Endothelial cell of umbilical vein (primary cell): ENCODE data around the gene EMC6. TPM values are rescaled to one million over a fixed set of nuclear protein-coding genes. Genes with fewer than 3 reads are reported as not detected.

ENCODE experiments used
- BruUV-seq: library from RNA; stranded (reverse); fragments of 400-500 nt; replicated peaks from 2 replicates; lab custom pipeline; 2021; lab: Mats Ljungman, UMichigan
- CTCF ChIA-PET: fragments of 300-600, 350-600 bp; sonication (Branson Sonifier 250); formaldehyde crosslinking; loops from one replicate; lab custom pipeline; 2021; ENCODE audit warnings: antibody characterized with exemption, inconsistent platforms; lab: Charles Lee
- POLR2A ChIA-PET: fragments of 300-600, 350-600 bp; sonication (Branson Sonifier 250); formaldehyde crosslinking; loops from one replicate; lab custom pipeline; 2021; ENCODE audit warnings: antibody characterized with exemption, inconsistent platforms; lab: Charles Lee
- DNase-seq: peaks from one replicate; pipeline ENCODE4 v3.0.0-alpha.2; 2011; ENCODE audit warnings: low read depth, low spot score
- FAIRE-seq: peaks from 2 replicates; lab custom pipeline; 2011; peaks lifted over from hg19 to GRCh38; lab: Jason Lieb, UNC
- H2AFZ ChIP-seq: 2 replicates; pipeline ENCODE4 v1.6.0; 2012; ENCODE audit warnings: low read depth, low read length, control low read depth, inconsistent platforms
- H3K27ac ChIP-seq: 2 replicates; pipeline ENCODE4 v1.5.1; 2011; ENCODE audit warnings: low read depth, mild to moderate bottlenecking, control low read depth, low read length, moderate library complexity; ENCODE audit not compliant: insufficient read depth
- H3K27me3 ChIP-seq, 2 experiments: 2 replicates each; pipeline versions ENCODE4 v1.6.0 to v1.6.1; 2011; ENCODE audit warnings: low read length in 2 of 2, mixed read lengths in 1 of 2; ENCODE audit not compliant: control insufficient read depth in 2 of 2, insufficient read depth in 2 of 2
- H3K36me3 ChIP-seq, 2 experiments: 2 replicates in 1 of 2; 3 replicates in 1 of 2; pipeline ENCODE4 v1.5.1; 2011; ENCODE audit warnings: low read length in 2 of 2, mild to moderate bottlenecking in 1 of 2, moderate library complexity in 1 of 2; ENCODE audit not compliant: control insufficient read depth in 2 of 2, insufficient read depth in 2 of 2; ENCODE audit errors: extremely low read depth in 1 of 2
- H3K4me1 ChIP-seq: 3 replicates; pipeline ENCODE4 v1.5.1; 2011; ENCODE audit warnings: mild to moderate bottlenecking, low read length; ENCODE audit not compliant: control insufficient read depth, insufficient read depth; ENCODE audit errors: extremely low read depth
- H3K4me2 ChIP-seq: 2 replicates; pipeline ENCODE4 v1.6.1; 2011; ENCODE audit warnings: low read length, control low read depth, mixed read lengths; ENCODE audit not compliant: insufficient read depth
- H3K4me3 ChIP-seq, 3 experiments: fragments of 200-600 bp in 1 of 3; sonication (generic), shearing (Covaris generic) in 1 of 3; replicated peaks in 1 of 3; 2 replicates each; pipeline ENCODE4 v1.5.1; 2011 to 2016; ENCODE audit warnings: control low read depth in 3 of 3, low read length in 3 of 3, mild to moderate bottlenecking in 2 of 3, inconsistent platforms in 1 of 3, low read depth in 1 of 3, moderate library complexity in 1 of 3; ENCODE audit not compliant: insufficient read depth in 1 of 3
- H3K79me2 ChIP-seq: 2 replicates; pipeline ENCODE4 v1.6.0; 2012; ENCODE audit warnings: low read length, inconsistent platforms; ENCODE audit not compliant: control insufficient read depth, insufficient read depth
- H3K9ac ChIP-seq: replicated peaks from 2 replicates; pipeline ENCODE3; 2011; ENCODE audit warnings: low read length, control low read depth; ENCODE audit not compliant: insufficient read depth; ENCODE audit errors: extremely low read depth
- H3K9me1 ChIP-seq: replicated peaks from 3 replicates; pipeline ENCODE4 v1.6.0; 2011; ENCODE audit warnings: mild to moderate bottlenecking, low read length; ENCODE audit not compliant: control insufficient read depth, insufficient read depth; ENCODE audit errors: extremely low read depth
- H3K9me3 ChIP-seq: replicated peaks from 2 replicates; pipeline ENCODE4 v1.5.1; 2012; ENCODE audit warnings: low read length, inconsistent platforms; ENCODE audit not compliant: control insufficient read depth, insufficient read depth
- H4K20me1 ChIP-seq: replicated peaks from 2 replicates; pipeline ENCODE3; 2011; ENCODE audit warnings: mild to moderate bottlenecking, low read length; ENCODE audit not compliant: control insufficient read depth, insufficient read depth; ENCODE audit errors: extremely low read depth
- EZH2 ChIP-seq: IDR thresholded peaks from 2 replicates; pipeline ENCODE4 v1.6.1; 2012; ENCODE audit warnings: borderline replicate concordance, low read depth, mild to moderate bottlenecking, moderate library complexity, low read length, inconsistent platforms; ENCODE audit not compliant: severe bottlenecking
- FOS ChIP-seq: IDR thresholded peaks from 2 replicates; pipeline ENCODE4 v1.6.1; 2011; ENCODE audit warnings: mild to moderate bottlenecking, low read length, moderate library complexity, borderline replicate concordance; ENCODE audit not compliant: insufficient read depth
- GATA2 ChIP-seq: IDR thresholded peaks from 2 replicates; pipeline ENCODE4 v1.7.0; 2011; ENCODE audit warnings: low read depth, mild to moderate bottlenecking, moderate library complexity, mixed read lengths, low read length; ENCODE audit not compliant: insufficient read length, insufficient read depth
- JUN ChIP-seq: IDR thresholded peaks from 2 replicates; pipeline ENCODE4 v1.6.1; 2011; ENCODE audit warnings: borderline replicate concordance, low read depth; ENCODE audit not compliant: insufficient read length, insufficient read depth
- MYC ChIP-seq: IDR thresholded peaks from one replicate; pipeline ENCODE4 v1.6.1; 2011; ENCODE audit warnings: mild to moderate bottlenecking, low read depth, low read length
- POLR2A ChIP-seq: IDR thresholded peaks from 2 replicates; pipeline ENCODE4 v1.6.1; 2012; ENCODE audit warnings: low read depth, mild to moderate bottlenecking, control low read depth, low read length
- POLR2AphosphoS5 ChIP-seq: IDR thresholded peaks from 2 replicates; pipeline ENCODE4 v1.6.1; 2012; ENCODE audit warnings: low read depth, mild to moderate bottlenecking, control low read depth, low read length, moderate library complexity; ENCODE audit not compliant: insufficient read depth
- dilution Hi-C: fragments of 300-500 bp; cut with MboI; formaldehyde crosslinking; loops from one replicate; pipeline ENCODE4 v1.15.0; 2019; ENCODE audit warnings: low sequenced_read_pairs; ENCODE audit not compliant: extremely low pct_ligation_motif_present
- intact Hi-C: fragments of 100-400 bp; cut with micrococcal nuclease; formaldehyde crosslinking; loops from one replicate; pipeline ENCODE4 v1.10.0; 2022
- polyA plus RNA-seq, 4 experiments: library from polyadenylated mRNA; depleted of rRNA in 3 of 4; stranded (reverse) in 3 of 4; unstranded in 1 of 4; fragments of >200 nt; gene quantifications; 2 replicates each; pipeline versions ENCODE4 v1.2.1 to v1.2.3, GENCODE V29; 2011 to 2012; ENCODE audit warnings: missing spikeins in 1 of 4
- total RNA-seq: library from RNA; stranded (reverse); gene quantifications from 2 replicates; pipeline ENCODE4 v1.2.3, GENCODE V29; 2021
- TF ChIP-seq, protein P1 (sequence below): IDR thresholded peaks from 2 replicates; pipeline ENCODE4 v1.6.1; 2011; ENCODE audit not compliant: insufficient read depth, insufficient read length
- TF ChIP-seq, protein P2 (sequence below), 2 donors: IDR thresholded peaks; 1 replicate in 1 of 2; 2 replicates in 1 of 2; pipeline ENCODE4 v1.5.1; 2011; ENCODE audit warnings: low read length in 2 of 2, mild to moderate bottlenecking in 2 of 2, moderate library complexity in 2 of 2, control low read depth in 1 of 2, inconsistent platforms in 1 of 2, low read depth in 1 of 2; ENCODE audit not compliant: insufficient read depth in 1 of 2; ENCODE audit errors: extremely low read depth in 1 of 2

Gene EMC6
- total and polyA plus RNA-seq, 2 donors (not counting 3 experiments of a cell fraction or from before 2014, with no cell fraction given), result 54.0 to 105 TPM

DNA sequence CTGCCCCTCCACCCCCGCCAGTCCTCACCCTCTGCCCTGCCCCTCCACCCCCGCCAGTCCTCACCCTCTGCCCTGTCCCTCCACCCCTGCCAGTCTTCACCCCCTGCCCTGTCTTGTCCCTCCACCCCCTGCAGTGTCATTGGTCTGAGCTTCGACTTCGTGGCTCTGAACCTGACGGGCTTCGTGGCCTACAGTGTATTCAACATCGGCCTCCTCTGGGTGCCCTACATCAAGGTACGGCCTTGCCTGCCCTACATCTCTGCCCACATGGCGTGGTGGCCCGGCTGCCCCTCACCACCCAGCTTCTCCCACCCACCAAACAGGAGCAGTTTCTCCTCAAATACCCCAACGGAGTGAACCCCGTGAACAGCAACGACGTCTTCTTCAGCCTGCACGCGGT, 12.3 kb upstream of the EMC6 start:
- ChIA-PET POLR2A (interaction anchor here (4.2 kb wide), 1 partner anchor 11 kb away, joined by 17 read pairs; the partner anchor contains the start of genes EMC6 and TAX1BP3), CTCF (no interaction called here)
- Histone ChIP-seq H3K4me2 (no peak overlapping the region), H4K20me1 (no peaks in the 10 kb centered on the region), H3K4me3 (no peak overlapping the region), H3K27me3 (no peaks in the 10 kb centered on the region), H3K9me3 (no peaks in the 10 kb centered on the region), H2AFZ (no peak overlapping the region), H3K9me1 (no peaks in the 10 kb centered on the region), H3K4me1 (peaks cover 6% of the 10 kb centered on the region), H3K9ac (no peak overlapping the region), H3K79me2 (no peaks in the 10 kb centered on the region), H3K36me3 (no peaks in the 10 kb centered on the region), H3K27ac (no peak overlapping the region)
- BruUV-seq, result no TSS peak
- FAIRE-seq (no peak), DNase-seq (no peak)
- TF ChIP-seq JUN (no peak), POLR2AphosphoS5 (no peak), FOS (no peak), MYC (no peak), GATA2 (no peak), EZH2 (no peak), POLR2A (no peak)
- TF ChIP-seq, protein P1, sequence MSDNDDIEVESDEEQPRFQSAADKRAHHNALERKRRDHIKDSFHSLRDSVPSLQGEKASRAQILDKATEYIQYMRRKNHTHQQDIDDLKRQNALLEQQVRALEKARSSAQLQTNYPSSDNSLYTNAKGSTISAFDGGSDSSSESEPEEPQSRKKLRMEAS, result no peak
- TF ChIP-seq, protein P2, sequence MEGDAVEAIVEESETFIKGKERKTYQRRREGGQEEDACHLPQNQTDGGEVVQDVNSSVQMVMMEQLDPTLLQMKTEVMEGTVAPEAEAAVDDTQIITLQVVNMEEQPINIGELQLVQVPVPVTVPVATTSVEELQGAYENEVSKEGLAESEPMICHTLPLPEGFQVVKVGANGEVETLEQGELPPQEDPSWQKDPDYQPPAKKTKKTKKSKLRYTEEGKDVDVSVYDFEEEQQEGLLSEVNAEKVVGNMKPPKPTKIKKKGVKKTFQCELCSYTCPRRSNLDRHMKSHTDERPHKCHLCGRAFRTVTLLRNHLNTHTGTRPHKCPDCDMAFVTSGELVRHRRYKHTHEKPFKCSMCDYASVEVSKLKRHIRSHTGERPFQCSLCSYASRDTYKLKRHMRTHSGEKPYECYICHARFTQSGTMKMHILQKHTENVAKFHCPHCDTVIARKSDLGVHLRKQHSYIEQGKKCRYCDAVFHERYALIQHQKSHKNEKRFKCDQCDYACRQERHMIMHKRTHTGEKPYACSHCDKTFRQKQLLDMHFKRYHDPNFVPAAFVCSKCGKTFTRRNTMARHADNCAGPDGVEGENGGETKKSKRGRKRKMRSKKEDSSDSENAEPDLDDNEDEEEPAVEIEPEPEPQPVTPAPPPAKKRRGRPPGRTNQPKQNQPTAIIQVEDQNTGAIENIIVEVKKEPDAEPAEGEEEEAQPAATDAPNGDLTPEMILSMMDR (IDR thresholded peaks at IDR 0.05; ENCODE audit: extremely low read depth in 1 of 2, insufficient read depth in 1 of 2, low read depth in 1 of 2, low read length in 2 of 2), result no peak
- intact Hi-C loops (no loop called here), dilution Hi-C loops (no loop called here)
